Memory B cell (primary cell): ENCODE measurements around the gene HAX1.
A peak's percentile ranks its signal among the peaks of the same experiment; 100 is the strongest.
"Not testable (repeated sequence)": the region's sequence is repeated elsewhere in the genome, so short reads cannot be mapped to it uniquely, and the experiment has no call there.

Experiments used
- ATAC-seq: fragments of 150-1000 bp; cut with Tn5 transposase; 2 replicates; pipeline ENCODE4 v1.10.0; 2021; ENCODE audit warnings: low read depth, mild to moderate bottlenecking, moderate library complexity
- DNase-seq, 2 donors: peaks; one replicate each; pipeline ENCODE4 v3.0.0; 2022; ENCODE audit warnings: low spot score in 2 of 2
- H3K27ac Mint-ChIP-seq: one replicate; pipeline ENCODE4 v1.8.0; 2022; ENCODE audit warnings: mild to moderate bottlenecking, moderate library complexity, mixed read lengths
- H3K27me3 Mint-ChIP-seq: one replicate; pipeline ENCODE4 v1.8.0; 2022; ENCODE audit warnings: mixed read lengths
- H3K36me3 Mint-ChIP-seq: one replicate; pipeline ENCODE4 v1.8.0; 2022; ENCODE audit warnings: mild to moderate bottlenecking, mixed read lengths
- H3K4me1 Mint-ChIP-seq: one replicate; pipeline ENCODE4 v1.8.0; 2022; ENCODE audit warnings: mixed read lengths
- H3K4me3 Mint-ChIP-seq: one replicate; pipeline ENCODE4 v1.8.0; 2022; ENCODE audit warnings: mild to moderate bottlenecking, moderate library complexity, mixed read lengths
- H3K9me3 Mint-ChIP-seq: one replicate; pipeline ENCODE4 v1.8.0; 2022; ENCODE audit warnings: mixed read lengths

Gene HAX1

GRCh38 chr1:154272217-154272998 is at the start of gene HAX1:
HAX1 (plus strand) TSS chr1:154272629; CDS start chr1:154272724, 95 bp downstream.
- Mint-ChIP-seq H3K27me3 (no peaks in the 10 kb centered on the region), H3K4me1 (peaks cover 17% of the 10 kb centered on the region), H3K36me3 (peaks cover 23% of the 10 kb centered on the region)

DNA sequence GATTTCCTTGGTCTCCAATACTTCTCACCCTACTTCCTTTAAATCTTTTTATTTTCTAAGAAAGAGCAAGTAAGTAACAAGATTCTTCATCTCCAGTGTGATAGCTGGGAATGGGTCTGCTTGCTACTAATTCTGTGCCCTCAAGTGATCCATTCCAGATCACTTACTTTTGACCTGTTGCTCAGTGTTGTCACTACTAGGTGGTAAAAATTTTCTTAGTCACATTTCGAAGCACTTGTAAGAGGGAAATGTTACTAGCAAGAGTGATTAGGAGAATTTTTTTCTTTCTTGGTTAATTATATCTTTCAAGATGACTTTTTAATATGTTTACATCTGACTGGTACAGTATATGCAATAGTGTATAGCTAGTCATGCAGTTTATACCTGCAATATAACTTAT is 49.5 kb upstream of the HAX1 start:
- H3K4me1 Mint-ChIP-seq, result peaks cover 54% of the 10 kb centered on the region
- peak overlapping the region; percentile 95 for H3K27ac Mint-ChIP-seq
- no peak for ATAC-seq
- peaks cover 23% of the 10 kb centered on the region for H3K36me3 Mint-ChIP-seq
- H3K9me3 Mint-ChIP-seq, result no peaks in the 10 kb centered on the region
- DNase-seq, result no peak
- H3K4me3 Mint-ChIP-seq, result peak overlapping the region; percentile 56
- no peaks in the 10 kb centered on the region for H3K27me3 Mint-ChIP-seq

More at GRCh38 chr1:154272217-154272998, at the start of gene HAX1:
- Mint-ChIP-seq H3K9me3 (no peaks in the 10 kb centered on the region), H3K4me3 (peak within 1 kb of the TSS; percentile 93), H3K27ac (peak within 1 kb of the TSS; percentile 95)
- ATAC-seq, result peak; percentile 93
- DNase-seq, result peak; percentile 85 to 91

DNA sequence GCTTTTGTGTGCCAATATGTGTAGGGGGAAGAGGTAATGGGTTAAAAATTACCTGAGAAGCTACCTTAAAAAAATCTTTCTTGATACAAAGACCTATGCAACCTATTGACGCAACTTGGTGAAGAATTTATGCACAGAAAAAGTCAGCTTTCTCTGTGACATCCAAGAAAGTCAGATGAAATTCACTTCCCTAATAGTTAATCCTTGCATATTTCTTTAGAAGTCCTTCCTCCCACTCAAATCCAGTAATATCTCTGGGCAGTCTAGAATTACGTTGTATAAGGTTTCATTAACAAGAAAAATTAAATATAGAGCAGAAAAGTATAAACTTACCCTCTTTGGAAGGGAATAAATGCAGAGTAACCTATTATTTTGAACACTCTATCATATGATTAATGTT is 48.8 kb upstream of the HAX1 start:
- no peak overlapping the region for H3K4me3 Mint-ChIP-seq
- peak overlapping the region; percentile 95 for H3K27ac Mint-ChIP-seq
- no peaks in the 10 kb centered on the region for H3K27me3 Mint-ChIP-seq
- H3K9me3 Mint-ChIP-seq, result no peaks in the 10 kb centered on the region
- H3K36me3 Mint-ChIP-seq, result peaks cover 21% of the 10 kb centered on the region
- H3K4me1 Mint-ChIP-seq, result peaks cover 50% of the 10 kb centered on the region
- ATAC-seq, result no peak
- DNase-seq, result no peak

- Mint-ChIP-seq H3K27me3 (no peaks in the 10 kb centered on the region), H3K4me1 (peaks cover 40% of the 10 kb centered on the region), H3K27ac (peak overlapping the region; percentile 31), H3K9me3 (no peaks in the 10 kb centered on the region), H3K4me3 (no peak overlapping the region), H3K36me3 (peaks cover 18% of the 10 kb centered on the region)
- DNase-seq (no peak), ATAC-seq (no peak)
Observed at GRCh38 chr1:154225370-154225769, 47.1 kb upstream of the HAX1 start.

DNA sequence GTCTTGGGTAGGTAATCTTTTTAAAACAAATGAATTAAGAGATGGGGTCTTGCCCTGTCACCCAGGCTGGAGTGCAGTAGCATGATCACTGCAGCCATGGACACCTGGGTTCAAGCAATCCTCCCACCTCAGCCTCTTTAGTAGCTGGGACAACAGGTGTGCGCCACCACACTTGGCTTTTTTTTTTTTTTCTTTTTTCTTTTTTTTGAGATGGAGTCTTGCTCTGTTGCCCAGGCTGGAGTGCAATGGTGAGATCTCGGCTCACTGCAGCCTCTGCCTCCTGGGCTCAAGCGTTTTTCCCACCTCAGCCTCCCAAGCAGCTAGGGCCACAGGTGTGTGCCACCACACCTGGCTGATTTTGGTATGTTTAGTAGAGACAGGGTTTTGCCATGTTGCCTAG is 41.3 kb upstream of the HAX1 start:
- not testable (repeated sequence) for H3K4me3 Mint-ChIP-seq, H3K9me3 Mint-ChIP-seq, H3K4me1 Mint-ChIP-seq, H3K27ac Mint-ChIP-seq, DNase-seq, H3K27me3 Mint-ChIP-seq, ATAC-seq
- peaks cover 25% of the 10 kb centered on the region for H3K36me3 Mint-ChIP-seq

DNA sequence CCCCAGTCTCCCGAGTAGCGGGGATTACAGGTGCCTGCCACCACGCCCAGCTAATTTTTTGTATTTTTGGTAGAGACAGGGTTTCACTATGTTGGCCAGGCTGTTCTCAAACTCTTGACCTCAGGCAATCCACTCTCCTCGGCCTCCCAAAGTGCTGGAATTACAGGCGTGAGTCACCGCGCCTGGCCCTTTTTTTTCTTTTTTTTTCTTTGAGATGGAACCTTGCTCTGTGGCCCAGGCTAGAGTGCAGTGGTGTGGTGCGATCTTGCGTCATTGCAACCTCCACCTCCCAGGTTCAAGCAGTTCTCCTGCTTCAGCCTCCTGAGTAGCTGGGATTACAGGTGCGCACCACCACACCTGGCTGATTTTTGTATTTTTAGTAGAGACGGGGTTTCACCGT is 39.3 kb upstream of the HAX1 start:
- not testable (repeated sequence) for H3K4me1 Mint-ChIP-seq, H3K27me3 Mint-ChIP-seq, ATAC-seq, DNase-seq, H3K4me3 Mint-ChIP-seq, H3K9me3 Mint-ChIP-seq
- H3K36me3 Mint-ChIP-seq, result peaks cover 31% of the 10 kb centered on the region
- H3K27ac Mint-ChIP-seq, result peak overlapping the region; percentile 31

- no peak for ATAC-seq
- Mint-ChIP-seq H3K27me3 (no peaks in the 10 kb centered on the region), H3K9me3 (no peaks in the 10 kb centered on the region), H3K36me3 (peaks cover 42% of the 10 kb centered on the region), H3K27ac (peak overlapping the region; percentile 24), H3K4me1 (peaks cover 8% of the 10 kb centered on the region), H3K4me3 (no peak overlapping the region)
- DNase-seq, result no peak
Observed at GRCh38 chr1:154236855-154237254, 35.6 kb upstream of the HAX1 start.

GRCh38 chr1:154237435-154237834 is 35.0 kb upstream of the HAX1 start:
- no peaks in the 10 kb centered on the region for H3K27me3 Mint-ChIP-seq
- H3K9me3 Mint-ChIP-seq, result no peaks in the 10 kb centered on the region
- peaks cover 45% of the 10 kb centered on the region for H3K36me3 Mint-ChIP-seq
- peaks cover 8% of the 10 kb centered on the region for H3K4me1 Mint-ChIP-seq
- no peak overlapping the region for H3K4me3 Mint-ChIP-seq
- no peak overlapping the region for H3K27ac Mint-ChIP-seq
- no peak for DNase-seq
- no peak for ATAC-seq

DNA sequence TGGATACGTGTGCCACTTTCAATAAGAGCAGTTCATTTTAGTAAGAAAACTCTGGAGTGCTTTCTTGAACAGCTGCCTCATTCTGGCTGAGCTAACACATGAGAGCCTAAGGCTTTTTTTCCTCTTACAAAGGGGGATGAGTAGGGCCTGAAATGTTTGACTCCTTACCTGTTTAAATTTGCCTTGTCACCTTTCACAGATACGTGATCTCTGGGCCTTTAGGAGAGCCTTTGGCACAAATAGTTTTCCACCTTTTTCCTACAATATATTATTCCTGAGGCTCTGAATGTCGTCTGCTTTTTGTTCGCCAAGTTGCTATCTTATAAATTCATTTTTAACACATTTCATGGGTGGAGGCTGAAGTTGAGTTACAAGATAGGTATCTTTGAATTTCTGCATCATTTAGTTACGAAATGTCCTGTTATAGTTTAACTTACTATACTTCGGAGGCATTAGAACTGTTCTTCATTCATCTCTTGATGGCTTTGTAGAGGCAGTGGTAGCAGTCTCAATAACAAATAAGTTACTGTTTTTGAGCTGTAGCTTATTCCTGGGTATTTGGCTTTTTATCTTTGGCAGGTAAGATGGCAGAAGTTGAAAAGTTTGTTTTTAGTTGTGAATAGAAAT is 34.4 kb upstream of the HAX1 start:
- peaks cover 8% of the 10 kb centered on the region for H3K4me1 Mint-ChIP-seq
- H3K27ac Mint-ChIP-seq, result no peak overlapping the region
- no peaks in the 10 kb centered on the region for H3K9me3 Mint-ChIP-seq
- no peaks in the 10 kb centered on the region for H3K27me3 Mint-ChIP-seq
- no peak for DNase-seq
- no peak for ATAC-seq
- H3K4me3 Mint-ChIP-seq, result no peak overlapping the region
- H3K36me3 Mint-ChIP-seq, result peaks cover 50% of the 10 kb centered on the region

DNA sequence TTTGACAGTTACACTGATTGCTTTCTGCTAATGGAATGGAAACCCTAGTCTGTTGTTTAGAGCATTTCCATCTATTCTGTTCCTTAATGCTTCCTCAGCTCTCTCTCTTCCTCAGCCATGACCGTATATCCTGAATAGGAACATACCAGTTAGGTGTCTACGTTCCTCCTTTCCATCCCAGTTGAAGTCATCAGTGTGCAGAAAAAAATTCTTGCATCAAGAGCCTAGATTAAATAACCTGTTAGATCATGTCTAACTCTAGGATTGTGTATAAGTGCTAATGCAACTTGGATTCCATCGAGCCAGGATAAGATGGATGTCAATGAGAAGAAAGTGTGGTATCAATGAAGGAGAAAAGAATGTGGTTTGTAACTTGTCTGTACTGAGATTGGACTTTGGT is 32.9 kb upstream of the HAX1 start:
- peaks cover 5% of the 10 kb centered on the region for H3K4me1 Mint-ChIP-seq
- H3K36me3 Mint-ChIP-seq, result peaks cover 54% of the 10 kb centered on the region
- H3K9me3 Mint-ChIP-seq, result no peaks in the 10 kb centered on the region
- no peak overlapping the region for H3K27ac Mint-ChIP-seq
- no peaks in the 10 kb centered on the region for H3K27me3 Mint-ChIP-seq
- no peak for ATAC-seq
- no peak overlapping the region for H3K4me3 Mint-ChIP-seq
- DNase-seq, result no peak

DNA sequence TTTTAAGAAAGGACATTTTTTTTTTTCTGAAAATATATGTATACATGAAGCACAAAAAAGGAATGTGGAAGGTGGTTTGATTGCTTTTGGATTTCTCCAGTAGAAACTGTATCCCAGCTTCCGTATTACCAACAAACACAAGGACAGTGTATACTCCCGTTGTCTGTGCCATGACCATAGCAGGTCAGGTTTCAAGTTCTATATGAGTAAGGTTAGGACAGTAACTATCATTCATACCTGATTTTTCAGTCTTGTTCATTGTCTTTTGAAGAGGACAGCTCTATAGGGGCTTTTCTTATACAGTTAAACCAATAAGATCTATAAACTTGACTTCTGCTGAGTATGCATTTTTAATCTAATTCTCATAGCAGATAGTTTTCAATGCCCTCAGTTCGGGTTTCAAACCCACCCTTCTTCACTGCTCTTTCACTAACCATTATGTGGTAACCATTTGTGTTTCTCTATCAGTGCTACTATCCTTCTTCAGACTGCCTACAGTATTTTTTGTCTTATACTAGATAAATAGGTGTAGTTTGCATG is 32.1 kb upstream of the HAX1 start:
- no peak for ATAC-seq
- no peak overlapping the region for H3K4me3 Mint-ChIP-seq
- peaks cover 51% of the 10 kb centered on the region for H3K36me3 Mint-ChIP-seq
- H3K27ac Mint-ChIP-seq, result no peak overlapping the region
- H3K9me3 Mint-ChIP-seq, result no peaks in the 10 kb centered on the region
- no peak for DNase-seq
- H3K4me1 Mint-ChIP-seq, result peaks cover 5% of the 10 kb centered on the region
- no peaks in the 10 kb centered on the region for H3K27me3 Mint-ChIP-seq

GRCh38 chr1:154241703-154242351 is 30.6 kb upstream of the HAX1 start:
- H3K27me3 Mint-ChIP-seq, result no peaks in the 10 kb centered on the region
- H3K27ac Mint-ChIP-seq, result no peak overlapping the region
- DNase-seq (no peak), ATAC-seq (no peak)
- peaks cover 43% of the 10 kb centered on the region for H3K36me3 Mint-ChIP-seq
- H3K4me3 Mint-ChIP-seq, result no peak overlapping the region
- H3K9me3 Mint-ChIP-seq, result no peaks in the 10 kb centered on the region
- H3K4me1 Mint-ChIP-seq, result peaks cover 5% of the 10 kb centered on the region

DNA sequence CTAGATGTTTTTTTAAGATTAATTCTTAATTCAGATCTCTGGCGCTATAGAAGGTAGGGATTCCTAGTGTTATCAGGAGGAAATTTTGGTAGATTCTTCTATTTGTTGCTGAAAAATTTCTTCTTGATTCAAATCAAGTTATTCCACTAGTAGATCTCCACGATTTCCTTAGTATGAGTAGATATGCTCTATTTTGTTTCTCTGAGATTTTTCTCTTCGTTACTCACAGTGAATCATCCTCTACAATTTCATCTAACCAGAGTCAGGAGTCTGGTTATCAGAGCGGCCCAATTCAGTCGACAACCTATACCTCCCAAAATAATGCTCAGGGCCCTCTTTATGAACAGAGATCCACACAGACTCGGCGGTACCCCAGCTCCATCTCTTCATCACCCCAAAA is 18.8 kb upstream of the HAX1 start:
- H3K27me3 Mint-ChIP-seq, result no peaks in the 10 kb centered on the region
- H3K9me3 Mint-ChIP-seq, result no peaks in the 10 kb centered on the region
- H3K27ac Mint-ChIP-seq, result no peak overlapping the region
- H3K36me3 Mint-ChIP-seq, result peaks cover 36% of the 10 kb centered on the region
- H3K4me1 Mint-ChIP-seq, result no peaks in the 10 kb centered on the region
- ATAC-seq (no peak), DNase-seq (no peak)
- no peak overlapping the region for H3K4me3 Mint-ChIP-seq

- H3K27ac Mint-ChIP-seq, result no peak overlapping the region
- DNase-seq (no peak), ATAC-seq (no peak)
- H3K9me3 Mint-ChIP-seq, result no peaks in the 10 kb centered on the region
- no peak overlapping the region for H3K4me3 Mint-ChIP-seq
- no peaks in the 10 kb centered on the region for H3K27me3 Mint-ChIP-seq
- H3K4me1 Mint-ChIP-seq, result no peaks in the 10 kb centered on the region
- peaks cover 38% of the 10 kb centered on the region for H3K36me3 Mint-ChIP-seq
Observed at GRCh38 chr1:154256686-154257085, 15.7 kb upstream of the HAX1 start.
